Measurements from ENCODE around the gene CERS4.

GRCh38 chr19:8262431-8262830, 53.3 kb downstream of the CERS4 start:
- TF ChIP-seq CTCF (IDR thresholded peaks at IDR 0.05; ENCODE audit: low read length) (no peak), EZH2 (IDR thresholded peaks at IDR 0.05; ENCODE audit: borderline replicate concordance, low read length) (no peak)
